Measurements from ENCODE around the gene MMAA.
A peak's percentile ranks its signal among the peaks of the same experiment; 100 is the strongest.
"Not testable (repeated sequence)": the region's sequence is repeated elsewhere in the genome, so short reads cannot be mapped to it uniquely, and the experiment has no call there.

The MMAA gene

GRCh38 chr4:145618932-145619638 lies at the start of gene MMAA:
Gene MMAA, plus strand, starts transcription at chr4:145619385. Its CDS starts 19,755 bp downstream, at chr4:145639140.
- peak; percentile 96 to 98 for DNase-seq

GRCh38 chr4:145574546-145574945 lies 44.6 kb upstream of the MMAA start:
- not testable (repeated sequence) for DNase-seq

DNA sequence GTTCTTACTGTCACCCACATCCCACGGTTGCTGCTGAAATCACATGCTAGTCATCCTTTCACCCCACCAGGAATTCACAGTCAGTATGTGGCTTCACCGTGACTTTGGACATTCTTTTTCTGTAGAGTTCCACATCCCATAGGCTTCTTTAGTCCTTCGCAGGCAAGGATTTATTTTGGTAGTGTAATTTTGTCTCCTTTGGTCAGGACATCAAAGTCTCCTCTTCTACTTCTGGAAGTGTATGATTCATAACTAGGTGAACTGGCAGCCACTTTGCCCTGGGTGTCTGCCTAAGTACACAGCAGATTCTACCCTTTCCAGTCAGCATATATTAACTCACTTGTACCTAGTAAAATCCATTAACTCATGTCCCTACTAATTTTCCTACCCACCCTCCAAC lies 38.3 kb upstream of the MMAA start:
- DNase-seq: no peak

DNA sequence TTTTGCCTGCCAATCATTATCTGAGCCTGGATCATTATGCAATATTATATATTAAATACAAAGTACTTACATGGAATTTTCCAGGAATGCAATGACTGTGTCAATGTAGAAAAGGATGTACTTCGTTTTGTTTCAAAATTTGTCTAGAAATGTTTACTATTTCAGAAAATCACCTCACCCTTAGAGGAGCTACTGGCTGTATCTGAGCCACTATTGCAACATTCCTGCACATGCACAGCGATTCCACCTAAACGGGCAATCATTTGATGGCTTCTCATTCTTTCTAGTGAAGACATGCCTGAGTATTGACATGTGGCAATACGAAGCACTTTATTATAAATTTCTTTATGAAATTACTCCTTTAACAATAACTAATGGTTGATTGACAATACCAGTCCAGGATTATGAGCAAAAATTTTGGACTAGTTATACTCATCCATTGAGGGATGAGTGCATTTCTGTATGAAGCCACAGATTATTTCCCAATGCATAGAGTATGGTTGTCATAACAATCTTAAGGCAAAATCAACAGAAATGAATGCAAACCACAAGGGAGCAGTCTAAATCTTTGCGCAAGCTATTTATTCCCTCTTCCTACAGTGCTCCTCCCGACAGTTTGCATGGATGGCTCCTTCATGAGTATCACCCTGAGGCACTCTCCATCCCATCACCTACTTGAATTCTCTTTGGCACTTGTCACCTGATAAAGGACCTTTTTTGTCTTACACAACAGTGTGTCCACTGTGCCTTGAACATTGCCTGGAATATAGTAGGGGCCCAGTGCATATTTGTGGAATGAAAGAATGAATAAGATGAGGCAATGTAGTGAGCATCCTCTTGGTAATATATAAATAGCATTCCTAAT lies 35.8 kb upstream of the MMAA start:
- no peak for DNase-seq

DNA sequence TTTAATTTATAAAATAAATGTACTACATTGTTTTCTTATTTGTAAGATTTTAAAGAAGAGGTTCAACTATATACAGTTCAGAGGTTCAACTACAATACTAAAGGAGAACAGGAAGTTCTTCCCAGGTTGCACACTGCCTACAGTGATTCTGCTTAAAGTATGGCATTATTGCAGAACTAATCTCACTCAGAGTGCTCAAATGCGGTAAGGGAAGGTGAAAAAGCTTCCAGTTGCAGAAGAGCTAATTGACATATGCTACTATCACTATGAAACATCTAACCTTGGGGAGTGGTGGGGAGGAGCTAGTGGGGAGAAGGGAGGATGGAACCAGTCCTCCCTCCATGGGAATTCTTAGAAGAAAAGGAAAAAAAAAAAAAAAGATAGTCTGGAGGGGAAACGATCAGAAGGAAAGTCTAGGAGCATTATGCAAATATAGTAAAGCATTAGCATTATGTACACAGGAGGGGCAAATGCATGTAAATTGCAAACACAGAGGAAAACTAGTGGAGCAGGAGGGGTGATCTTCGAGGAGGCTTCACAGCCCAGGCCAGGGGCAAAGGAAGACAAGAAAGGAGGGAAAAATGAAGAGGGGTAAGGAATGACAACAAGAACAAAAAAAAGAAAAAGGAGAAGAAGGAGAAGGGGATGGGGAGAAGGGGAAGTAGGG lies 32.0 kb upstream of the MMAA start:
- DNase-seq: no peak

- DNase-seq: not testable (repeated sequence)
Observed at GRCh38 chr4:145589381-145589780, 29.8 kb upstream of the MMAA start.

DNA sequence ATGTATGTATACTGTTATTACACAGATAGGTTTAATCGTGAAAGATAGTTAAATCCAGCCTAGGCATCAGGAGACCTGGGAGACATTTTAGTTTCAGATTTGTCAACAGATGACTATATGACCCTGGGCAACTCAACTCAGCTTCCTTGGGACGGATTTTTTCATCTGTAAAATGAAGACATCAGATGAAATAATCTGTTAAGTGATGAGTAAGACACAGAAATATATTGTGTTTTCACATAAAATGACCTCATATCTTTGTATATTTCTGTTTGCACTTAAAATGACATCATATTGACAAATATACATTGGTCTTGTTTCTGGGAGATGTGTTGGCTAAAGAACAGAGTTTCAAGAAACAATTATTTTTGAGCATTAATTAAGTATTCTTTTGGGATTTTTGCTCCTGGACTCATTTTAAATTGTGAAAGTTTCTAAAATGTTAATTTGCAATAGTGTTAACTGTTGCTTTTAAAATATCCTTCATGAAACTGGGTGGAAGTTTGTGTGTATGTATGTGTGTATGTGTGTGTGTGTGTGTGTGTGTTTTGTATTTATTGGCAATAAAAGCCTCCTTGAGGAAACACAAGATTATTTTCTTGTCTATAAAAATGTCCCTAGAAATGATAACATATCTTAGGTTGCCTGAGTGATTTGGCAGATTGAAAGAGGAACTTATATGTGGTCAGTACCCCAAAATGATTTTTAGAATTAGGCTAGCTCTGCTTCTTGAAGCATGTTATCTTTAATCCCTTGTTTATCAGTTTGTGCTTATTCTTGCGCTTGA lies 29.1 kb upstream of the MMAA start:
- DNase-seq: no peak

GRCh38 chr4:145602129-145602760 lies 16.9 kb upstream of the MMAA start:
- no peak for DNase-seq

DNA sequence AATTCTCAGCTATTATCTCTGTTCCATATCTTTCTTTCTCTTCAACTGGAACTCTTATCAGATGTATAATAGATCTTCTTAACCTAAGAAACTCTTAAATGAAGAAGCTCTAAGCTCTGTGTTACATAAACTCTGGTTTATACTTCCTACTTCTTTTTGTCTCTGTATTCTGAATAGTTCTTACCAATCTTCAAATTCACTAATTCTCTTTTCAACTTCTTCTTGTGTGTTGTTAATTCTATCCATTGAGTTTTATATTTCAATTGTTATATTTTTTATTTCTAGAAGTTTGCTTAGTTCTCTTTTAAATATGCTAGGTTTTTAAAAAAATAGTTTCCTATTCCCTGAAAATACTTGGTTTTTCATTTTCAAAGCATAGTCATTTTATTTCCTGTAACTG lies 13.2 kb upstream of the MMAA start:
- DNase-seq: no peak

DNA sequence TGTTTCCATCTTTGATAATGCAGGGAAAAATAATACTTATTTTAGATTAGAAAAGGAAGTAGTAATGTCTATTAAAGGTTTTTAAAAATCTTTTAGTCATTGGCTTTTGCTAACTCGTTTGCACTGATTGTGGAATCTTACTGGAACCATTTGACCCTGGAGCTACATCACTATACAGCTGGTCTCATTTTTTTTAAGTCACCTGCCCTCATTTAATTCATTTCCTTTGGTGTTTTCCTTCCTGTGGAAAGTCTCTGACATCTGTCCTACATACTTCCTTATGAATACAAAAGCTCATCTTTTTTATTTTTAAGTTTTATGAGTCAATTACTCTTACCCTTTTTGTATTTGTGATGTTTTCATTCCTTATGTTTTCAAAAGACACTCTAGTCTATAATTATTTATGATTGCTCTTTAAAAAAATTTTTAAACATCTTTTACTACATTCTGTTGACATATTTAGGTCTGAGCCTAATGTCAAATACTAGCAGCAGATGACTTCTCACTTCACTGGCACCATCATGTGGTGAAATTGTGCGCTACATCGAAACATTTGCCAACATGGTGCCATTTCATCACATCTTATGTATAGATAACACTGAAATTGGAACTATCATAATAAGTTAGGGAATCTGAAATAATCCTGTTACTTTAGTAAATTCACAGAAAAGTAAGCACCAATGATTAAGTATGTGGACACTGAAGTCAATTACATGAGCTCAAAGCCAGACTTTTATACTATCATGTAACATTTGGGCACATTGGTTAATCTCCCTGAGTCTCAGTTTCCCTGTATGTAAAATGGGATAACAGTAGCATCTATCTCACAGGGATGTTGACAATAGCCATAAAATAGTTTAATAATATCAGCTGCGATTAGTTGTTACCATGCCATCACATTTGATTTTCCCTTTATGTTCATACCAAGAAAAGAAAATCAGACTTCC lies 9.4 kb upstream of the MMAA start:
- peak; percentile 80 to 82 for DNase-seq

GRCh38 chr4:145613566-145614232 lies 5.5 kb upstream of the MMAA start:
- no peak for DNase-seq

DNA sequence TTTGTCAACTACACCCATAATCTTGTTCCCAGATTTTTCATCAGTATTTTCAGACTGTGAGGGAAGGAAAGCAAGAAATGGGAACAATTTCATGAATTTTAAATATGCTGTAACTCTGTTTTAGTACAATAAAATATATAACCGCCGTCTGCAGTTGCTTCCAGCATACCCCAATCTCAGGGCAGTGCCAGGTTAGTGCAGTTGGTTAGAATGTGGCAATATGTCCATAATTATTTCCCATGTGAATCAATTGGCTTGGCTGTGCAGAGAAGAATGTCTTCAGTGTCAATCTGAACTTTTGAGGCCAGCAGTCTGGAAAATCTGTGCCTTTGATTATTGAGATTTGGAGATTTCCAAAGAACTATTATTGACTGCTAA lies 5.0 kb upstream of the MMAA start:
- no peak for DNase-seq

GRCh38 chr4:145618210-145618931 lies 814 bp upstream of the MMAA start:
- DNase-seq: peak in 1 of 2 experiments; percentile 33

- peak in 1 of 2 experiments; percentile 72 for DNase-seq
Observed at GRCh38 chr4:145619639-145619996, 433 bp downstream of the MMAA start.

GRCh38 chr4:145622067-145622466 lies 2.9 kb downstream of the MMAA start:
- not testable (repeated sequence) for DNase-seq

DNA sequence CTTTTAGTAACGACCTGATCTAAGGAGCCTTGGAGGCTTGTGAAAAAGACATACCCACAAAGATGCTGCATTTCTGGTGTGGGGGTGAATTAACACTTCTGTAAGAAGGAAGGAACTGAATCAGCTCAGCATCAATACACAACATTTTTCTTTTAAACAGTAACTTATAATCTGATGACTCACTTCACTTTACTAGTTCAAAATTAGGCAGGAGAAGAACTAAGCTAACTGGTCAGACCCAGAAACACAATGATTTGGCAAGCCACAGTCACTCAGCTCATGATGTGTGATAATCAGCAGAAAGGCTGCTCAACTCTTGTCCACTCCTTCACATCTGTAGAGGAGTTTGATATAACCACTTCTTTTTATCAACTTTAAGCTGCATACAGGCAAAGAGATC lies 4.6 kb downstream of the MMAA start:
- no peak for DNase-seq

DNA sequence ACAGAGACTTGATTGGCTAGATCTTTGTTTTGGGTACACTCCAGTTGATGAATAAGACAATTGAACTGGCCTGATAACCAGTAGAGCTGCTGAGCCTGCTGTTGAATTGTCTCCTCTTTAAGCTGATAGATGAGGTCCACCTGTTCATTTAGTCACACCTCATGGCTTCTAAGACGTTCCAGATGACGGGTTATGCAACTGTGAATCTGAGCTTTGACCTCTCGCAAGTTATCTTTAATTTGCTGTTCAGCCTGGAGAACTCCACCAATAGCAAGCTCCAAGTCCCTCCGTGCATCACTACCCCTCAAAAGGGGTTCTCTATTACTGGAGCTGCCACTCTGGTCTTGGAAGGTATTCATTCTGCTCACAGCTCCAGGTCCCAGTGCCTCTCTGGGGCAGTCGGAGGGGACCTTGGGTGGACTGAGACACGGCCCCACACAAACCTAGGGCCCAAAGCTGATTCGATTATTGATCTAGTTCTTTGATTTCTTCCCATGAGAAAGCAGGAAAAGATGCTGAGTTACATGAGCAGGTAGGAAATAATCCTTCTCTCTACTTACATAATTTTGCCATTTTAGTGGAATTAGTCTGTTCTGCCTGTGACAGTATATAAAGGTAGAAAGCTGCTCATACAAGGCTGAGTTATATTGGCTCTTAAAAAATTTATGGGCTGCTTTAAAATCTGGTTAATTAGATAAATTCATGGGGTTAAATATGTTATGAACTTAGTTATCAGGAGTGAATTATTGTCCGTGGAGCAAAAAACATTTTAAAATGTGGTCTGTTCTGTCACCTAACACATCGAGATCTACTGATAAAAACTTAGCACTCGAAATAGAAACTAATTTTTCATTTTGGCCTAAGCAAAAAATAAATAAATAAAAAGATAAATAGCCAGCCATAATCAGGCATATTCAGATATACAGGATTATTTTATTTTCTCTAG lies 6.8 kb downstream of the MMAA start:
- DNase-seq: no peak

DNA sequence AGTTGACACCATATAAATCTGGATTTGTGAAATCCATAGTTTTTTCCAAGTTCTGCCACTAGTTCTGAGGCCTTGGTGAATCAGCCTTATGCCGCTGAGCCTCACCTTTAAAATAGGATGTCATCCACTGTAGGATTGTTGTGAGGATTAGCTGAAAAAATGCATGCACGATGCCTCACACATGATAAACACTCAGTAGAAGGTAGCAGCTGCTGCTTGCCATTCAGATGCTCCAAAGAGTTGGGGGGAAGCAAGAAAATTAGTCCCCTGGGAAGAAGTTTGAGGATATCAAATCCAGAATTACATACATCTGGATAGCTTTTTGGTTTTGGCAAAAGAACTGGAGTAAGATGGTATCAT lies 7.4 kb downstream of the MMAA start:
- no peak for DNase-seq

GRCh38 chr4:145635117-145635516 lies 15.9 kb downstream of the MMAA start:
- DNase-seq: no peak
